H1 (cell line): ENCODE results near the gene ZRANB2. TPM values are rescaled to one million over a fixed set of nuclear protein-coding genes. Genes with fewer than 3 reads are reported as not detected.

ENCODE experiments used
- CTCF ChIA-PET: fragments of 300-600 bp; sonication (Branson Sonifier 250); formaldehyde crosslinking; loops from one replicate; lab custom pipeline; 2021; ENCODE audit not compliant: partially characterized antibody; lab: Charles Lee
- POLR2A ChIA-PET: fragments of 300-600 bp; sonication (Branson Sonifier 250); formaldehyde crosslinking; loops from one replicate; lab custom pipeline; 2021; ENCODE audit warnings: inconsistent platforms; ENCODE audit not compliant: partially characterized antibody; lab: Charles Lee
- DNase-seq, 2 experiments: peaks; one replicate each; pipeline versions ENCODE4 v3.0.0 to v3.0.0-alpha.2; 2010 to 2022; ENCODE audit warnings: low spot score in 2 of 2, low read depth in 1 of 2, mixed read lengths in 1 of 2
- FAIRE-seq: peaks from 2 replicates; lab custom pipeline; 2011; peaks lifted over from hg19 to GRCh38; lab: Jason Lieb, UNC
- H2AFZ ChIP-seq: 2 replicates; pipeline ENCODE4 v1.8.1; 2012; ENCODE audit warnings: low read length, inconsistent platforms
- H2AK5ac ChIP-seq: 2 replicates; pipeline ENCODE4 v1.6.1; 2013; ENCODE audit warnings: low read depth, low read length
- H2BK120ac ChIP-seq: replicated peaks from 2 replicates; pipeline ENCODE3; 2013; ENCODE audit warnings: low read depth, low read length, inconsistent platforms
- H2BK12ac ChIP-seq: 2 replicates; pipeline ENCODE4 v1.6.1; 2013; ENCODE audit warnings: low read depth, low read length
- H2BK15ac ChIP-seq: 2 replicates; pipeline ENCODE4 v1.6.1; 2013; ENCODE audit warnings: low read length
- H2BK20ac ChIP-seq: 2 replicates; pipeline ENCODE4 v1.6.1; 2013; ENCODE audit warnings: low read length
- H2BK5ac ChIP-seq: 2 replicates; pipeline ENCODE4 v1.6.1; 2013; ENCODE audit warnings: low read depth, low read length
- H3K14ac ChIP-seq: 2 replicates; pipeline ENCODE4 v1.6.1; 2013; ENCODE audit warnings: inconsistent platforms; ENCODE audit not compliant: insufficient read length
- H3K18ac ChIP-seq: 2 replicates; pipeline ENCODE4 v1.6.1; 2013; ENCODE audit warnings: low read length; ENCODE audit errors: extremely low read depth
- H3K23ac ChIP-seq: 2 replicates; pipeline ENCODE4 v1.6.1; 2013; ENCODE audit warnings: inconsistent platforms; ENCODE audit not compliant: insufficient read length
- H3K23me2 ChIP-seq: 2 replicates; pipeline ENCODE4 v1.6.1; 2013; ENCODE audit warnings: low read depth, low read length
- H3K27ac ChIP-seq: 2 replicates; pipeline ENCODE4 v1.6.1; 2011; ENCODE audit warnings: low read depth, low read length, inconsistent platforms
- H3K27me3 ChIP-seq, 4 experiments: replicated peaks in 1 of 4; 1 replicate in 1 of 4; 2 replicates in 3 of 4; pipeline versions ENCODE4 v1.6.1 to v1.8.1; 2011 to 2013; ENCODE audit warnings: low read length in 3 of 4, mild to moderate bottlenecking in 3 of 4, inconsistent platforms in 2 of 4, mixed read lengths in 2 of 4, moderate library complexity in 1 of 4; ENCODE audit not compliant: control insufficient read depth in 3 of 4, insufficient read depth in 3 of 4; ENCODE audit errors: extremely low read depth in 1 of 4
- H3K36me3 ChIP-seq, 4 experiments: 2 replicates each; pipeline versions ENCODE4 v1.6.1 to v1.8.1; 2011 to 2013; ENCODE audit warnings: mild to moderate bottlenecking in 4 of 4, low read length in 3 of 4, moderate library complexity in 2 of 4, control low read depth in 1 of 4, inconsistent platforms in 1 of 4; ENCODE audit not compliant: insufficient read depth in 4 of 4, control insufficient read depth in 2 of 4
- H3K4ac ChIP-seq: replicated peaks from 2 replicates; pipeline ENCODE3; 2013; ENCODE audit warnings: low read length, low read depth, mixed read lengths, inconsistent platforms; ENCODE audit not compliant: insufficient read length
- H3K4me1 ChIP-seq, 4 experiments: replicated peaks in 1 of 4; 1 replicate in 1 of 4; 2 replicates in 3 of 4; pipeline versions ENCODE4 v1.6.1 to v1.8.1; 2011 to 2013; ENCODE audit warnings: low read length in 3 of 4, inconsistent platforms in 2 of 4, mixed read lengths in 1 of 4; ENCODE audit not compliant: insufficient read depth in 4 of 4, control insufficient read depth in 3 of 4
- H3K4me2 ChIP-seq, 2 experiments: 2 replicates each; pipeline versions ENCODE4 v1.6.1 to v1.8.1; 2011 to 2013; ENCODE audit warnings: low read depth in 2 of 2, low read length in 2 of 2, control low read depth in 1 of 2, inconsistent platforms in 1 of 2, mild to moderate bottlenecking in 1 of 2; ENCODE audit not compliant: insufficient read depth in 1 of 2
- H3K4me3 ChIP-seq, 4 experiments: fragments of 200-600, 300-600 bp in 1 of 4; sonication (generic), shearing (Covaris generic), sonication (Bioruptor Twin) in 1 of 4; 2 replicates each; pipeline versions ENCODE4 v1.5.1 to v1.8.1; 2011 to 2016; ENCODE audit warnings: low read length in 4 of 4, low read depth in 3 of 4, control low read depth in 2 of 4, inconsistent platforms in 2 of 4, mild to moderate bottlenecking in 2 of 4, mixed read lengths in 1 of 4, moderate library complexity in 1 of 4; ENCODE audit not compliant: insufficient read depth in 2 of 4; ENCODE audit errors: extremely low read depth in 1 of 4
- H3K56ac ChIP-seq: replicated peaks from 2 replicates; pipeline ENCODE3; 2013; ENCODE audit warnings: low read depth, mild to moderate bottlenecking, mixed read lengths, low read length, inconsistent platforms; ENCODE audit not compliant: insufficient read length
- H3K79me1 ChIP-seq: 2 replicates; pipeline ENCODE4 v1.6.1; 2013; ENCODE audit warnings: low read depth, low read length, control low read depth
- H3K79me2 ChIP-seq, 2 experiments: 2 replicates each; pipeline versions ENCODE4 v1.6.1 to v1.8.1; 2012 to 2013; ENCODE audit warnings: low read length in 2 of 2, mild to moderate bottlenecking in 2 of 2, inconsistent platforms in 1 of 2; ENCODE audit not compliant: insufficient read depth in 2 of 2, control insufficient read depth in 1 of 2
- H3K9ac ChIP-seq, 4 experiments: replicated peaks in 1 of 4; 1 replicate in 1 of 4; 2 replicates in 3 of 4; pipeline versions ENCODE4 v1.6.1 to v1.8.1; 2011 to 2013; ENCODE audit warnings: low read depth in 3 of 4, low read length in 3 of 4, control low read depth in 2 of 4, mild to moderate bottlenecking in 2 of 4, moderate library complexity in 2 of 4, inconsistent platforms in 1 of 4; ENCODE audit errors: extremely low read depth in 1 of 4
- H3K9me3 ChIP-seq, 2 experiments: 2 replicates each; pipeline versions ENCODE4 v1.6.1 to v1.8.1; 2012 to 2013; ENCODE audit warnings: mild to moderate bottlenecking in 2 of 2, moderate library complexity in 2 of 2, control low read depth in 1 of 2, inconsistent platforms in 1 of 2, low read depth in 1 of 2, low read length in 1 of 2, mixed read lengths in 1 of 2; ENCODE audit not compliant: insufficient read depth in 2 of 2
- H4K20me1 ChIP-seq, 2 experiments: replicated peaks in 1 of 2; 2 replicates each; pipeline versions ENCODE3 to v1.8.1; 2011 to 2013; ENCODE audit warnings: inconsistent platforms in 2 of 2, low read length in 2 of 2, mild to moderate bottlenecking in 1 of 2; ENCODE audit not compliant: insufficient read depth in 2 of 2, control insufficient read depth in 1 of 2
- H4K5ac ChIP-seq: 2 replicates; pipeline ENCODE4 v1.6.1; 2013; ENCODE audit warnings: low read length, low read depth, mixed read lengths, inconsistent platforms; ENCODE audit not compliant: insufficient read length
- H4K8ac ChIP-seq: 2 replicates; pipeline ENCODE4 v1.8.0; 2013; ENCODE audit warnings: mild to moderate bottlenecking, moderate library complexity, low read length, inconsistent platforms; ENCODE audit not compliant: insufficient read depth; ENCODE audit errors: extremely low read depth
- H4K91ac ChIP-seq: replicated peaks from 2 replicates; pipeline ENCODE3; 2013; ENCODE audit warnings: low read length, mixed read lengths, inconsistent platforms; ENCODE audit not compliant: insufficient read length
- BRCA1 ChIP-seq: IDR thresholded peaks from 2 replicates; pipeline ENCODE4 v1.6.1; 2012; ENCODE audit warnings: low read depth, low read length, improper control_type of control experiment
- FOSL1 ChIP-seq: IDR thresholded peaks from 2 replicates; pipeline ENCODE4 v1.6.1; 2011; ENCODE audit warnings: mild to moderate bottlenecking, low read depth, low read length, moderate library complexity; ENCODE audit not compliant: insufficient read depth
- PHF8 ChIP-seq: fragments of 200-600 bp; sonication (generic); conservative IDR thresholded peaks from 2 replicates; pipeline ENCODE4 v1.7.1; 2012; ENCODE audit warnings: low read depth, mild to moderate bottlenecking, inconsistent platforms, low read length, moderate library complexity
- RXRA ChIP-seq: IDR thresholded peaks from 2 replicates; pipeline ENCODE4 v1.6.1; 2011; ENCODE audit warnings: low read depth, mild to moderate bottlenecking, low read length, moderate library complexity; ENCODE audit not compliant: insufficient read depth
- SAP30 ChIP-seq: fragments of 300-600 bp; sonication (generic); IDR thresholded peaks from 2 replicates; pipeline ENCODE4 v1.7.1; 2012; ENCODE audit warnings: low read length, moderate library complexity, mild to moderate bottlenecking, inconsistent platforms; ENCODE audit not compliant: insufficient read depth, insufficient replicate concordance
- polyA plus RNA-seq, 7 experiments: library from polyadenylated mRNA; depleted of rRNA in 3 of 7; stranded (reverse) in 5 of 7; unstranded in 2 of 7; fragments of >200 nt in 5 of 7; fragments of 200-250 nt in 2 of 7; gene quantifications; 1 replicate in 5 of 7; 2 replicates in 1 of 7; 4 replicates in 1 of 7; pipeline versions ENCODE4 v1.2.1 to v1.2.3, GENCODE V29; 2011 to 2013; ENCODE audit warnings: missing spikeins in 2 of 7, mixed read lengths in 2 of 7
- total RNA-seq: library from RNA; stranded (reverse); fragmentation: NEBNext Ultra II Directional; extraction: Animal tissue kit (Norgen Biotek cat#: 25700); gene quantifications from 2 replicates; pipeline ENCODE4 v1.2.1, GENCODE V29; 2021
- TF ChIP-seq, protein P1 (sequence below): IDR thresholded peaks from 2 replicates; pipeline ENCODE4 v1.6.1; 2012; ENCODE audit warnings: inconsistent platforms

Gene ZRANB2
- total and polyA plus RNA-seq, 2 of the 8 experiments (the other 6 are each of a cell fraction or from before 2014, with no cell fraction given): 35.8 to 103 TPM

DNA sequence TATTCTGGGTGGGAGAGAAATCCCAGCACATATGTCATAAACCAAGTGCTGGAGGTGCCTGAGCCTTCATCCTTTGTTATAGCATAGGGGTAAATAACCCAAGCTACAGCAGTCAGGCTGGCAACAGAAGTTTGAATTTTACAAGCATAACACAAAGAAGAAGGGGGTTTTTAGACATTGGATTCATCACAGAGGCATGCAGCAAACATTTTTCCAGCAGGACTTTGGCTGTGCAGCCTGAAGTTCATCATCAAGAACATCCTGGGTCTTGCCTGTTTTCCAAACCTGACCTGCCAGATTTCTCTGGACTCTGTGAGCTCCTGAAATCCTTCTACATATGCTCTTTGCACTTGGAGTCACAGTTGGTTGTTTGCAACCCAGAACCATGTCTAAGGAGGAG, 49.4 kb downstream of the ZRANB2 start:
- Histone ChIP-seq H3K18ac (no peak overlapping the region), H3K14ac (no peak overlapping the region), H2AFZ (no peak overlapping the region), H2BK12ac (no peak overlapping the region), H2BK5ac (no peak overlapping the region), H3K4ac (no peak overlapping the region), H3K79me2 (no peaks in the 10 kb centered on the region), H3K9me3 (no peaks in the 10 kb centered on the region), H2BK20ac (no peak overlapping the region), H3K9ac (no peak overlapping the region), H3K4me2 (no peak overlapping the region), H4K5ac (no peak overlapping the region), H3K27ac (no peak overlapping the region), H3K56ac (no peak overlapping the region), H2BK120ac (no peak overlapping the region), H4K8ac (no peak overlapping the region), H3K23ac (no peak overlapping the region), H2AK5ac (no peak overlapping the region), H2BK15ac (no peak overlapping the region), H3K4me1 (no peaks in the 10 kb centered on the region), H4K91ac (no peak overlapping the region), H4K20me1 (no peaks in the 10 kb centered on the region), H3K79me1 (no peaks in the 10 kb centered on the region), H3K36me3 (no peaks in the 10 kb centered on the region), H3K27me3 (no peaks in the 10 kb centered on the region), H3K4me3 (no peak overlapping the region), H3K23me2 (no peaks in the 10 kb centered on the region)
- ChIA-PET POLR2A (no interaction called here), CTCF (no interaction called here)
- no peak for DNase-seq
- no peak for FAIRE-seq
- no peak for TF ChIP-seq PHF8
- TF ChIP-seq, protein P1, sequence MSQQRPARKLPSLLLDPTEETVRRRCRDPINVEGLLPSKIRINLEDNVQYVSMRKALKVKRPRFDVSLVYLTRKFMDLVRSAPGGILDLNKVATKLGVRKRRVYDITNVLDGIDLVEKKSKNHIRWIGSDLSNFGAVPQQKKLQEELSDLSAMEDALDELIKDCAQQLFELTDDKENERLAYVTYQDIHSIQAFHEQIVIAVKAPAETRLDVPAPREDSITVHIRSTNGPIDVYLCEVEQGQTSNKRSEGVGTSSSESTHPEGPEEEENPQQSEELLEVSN: no peak
- no peak for TF ChIP-seq BRCA1
- TF ChIP-seq RXRA: no peak
- no peak for TF ChIP-seq SAP30
- no peak for TF ChIP-seq FOSL1
